22Rv1 (cell line): ENCODE results near the gene KCNAB1.

ENCODE experiments used
- ZFX ChIP-seq: fragments of 450-650 bp; IDR thresholded peaks from 2 replicates; pipeline ENCODE4 v1.6.1; 2017; ENCODE audit warnings: antibody characterized with exemption, borderline replicate concordance
- TF ChIP-seq, protein P1 (sequence below): fragments of 450-650 bp; IDR thresholded peaks from 2 replicates; pipeline ENCODE4 v1.5.1; 2017; ENCODE audit warnings: mild to moderate bottlenecking

- TF ChIP-seq, protein P1, sequence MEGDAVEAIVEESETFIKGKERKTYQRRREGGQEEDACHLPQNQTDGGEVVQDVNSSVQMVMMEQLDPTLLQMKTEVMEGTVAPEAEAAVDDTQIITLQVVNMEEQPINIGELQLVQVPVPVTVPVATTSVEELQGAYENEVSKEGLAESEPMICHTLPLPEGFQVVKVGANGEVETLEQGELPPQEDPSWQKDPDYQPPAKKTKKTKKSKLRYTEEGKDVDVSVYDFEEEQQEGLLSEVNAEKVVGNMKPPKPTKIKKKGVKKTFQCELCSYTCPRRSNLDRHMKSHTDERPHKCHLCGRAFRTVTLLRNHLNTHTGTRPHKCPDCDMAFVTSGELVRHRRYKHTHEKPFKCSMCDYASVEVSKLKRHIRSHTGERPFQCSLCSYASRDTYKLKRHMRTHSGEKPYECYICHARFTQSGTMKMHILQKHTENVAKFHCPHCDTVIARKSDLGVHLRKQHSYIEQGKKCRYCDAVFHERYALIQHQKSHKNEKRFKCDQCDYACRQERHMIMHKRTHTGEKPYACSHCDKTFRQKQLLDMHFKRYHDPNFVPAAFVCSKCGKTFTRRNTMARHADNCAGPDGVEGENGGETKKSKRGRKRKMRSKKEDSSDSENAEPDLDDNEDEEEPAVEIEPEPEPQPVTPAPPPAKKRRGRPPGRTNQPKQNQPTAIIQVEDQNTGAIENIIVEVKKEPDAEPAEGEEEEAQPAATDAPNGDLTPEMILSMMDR = no peak
- no peak for TF ChIP-seq ZFX
These were observed 177.6 kb downstream of the KCNAB1 start for GRCh38 chr3:156298014-156298413.
